Fibroblast of lung (primary cell): ENCODE measurements around the gene STARD9.

Source experiments
- CTCF ChIP-seq, 2 donors: IDR thresholded peaks in 1 of 2; conservative IDR thresholded peaks in 1 of 2; 1 replicate in 1 of 2; 2 replicates in 1 of 2; pipeline ENCODE4 v1.5.1; 2011 to 2012; ENCODE audit warnings: low read length in 2 of 2, control low read depth in 1 of 2, inconsistent platforms in 1 of 2, low read depth in 1 of 2, mild to moderate bottlenecking in 1 of 2
- EZH2 ChIP-seq: IDR thresholded peaks from 2 replicates; pipeline ENCODE4 v1.5.1; 2012; ENCODE audit warnings: low read length, control low read depth, mild to moderate bottlenecking; ENCODE audit errors: missing control alignments

GRCh38 chr15:42716626-42717025 is 141.2 kb downstream of the STARD9 start:
- no peak for TF ChIP-seq CTCF (conservative IDR thresholded peaks at IDR 0.05 in 1 of 2, IDR thresholded peaks at IDR 0.05 in 1 of 2; ENCODE audit: low read depth in 1 of 2, low read length in 2 of 2)
- no peak for TF ChIP-seq EZH2
